Activated naive CD4-positive, alpha-beta T cell treated with Interleukin-2 at 50 U/mL for 16 hours (primary cell): ENCODE data around the gene LMTK3.

Experiments used
- DNase-seq: peaks from one replicate; pipeline ENCODE4 v3.0.0-alpha.2; 2020

The LMTK3 gene

GRCh38 chr19:48443731-48444128, 67.9 kb downstream of the LMTK3 start:
- DNase-seq = no peak

- DNase-seq = no peak
These were observed 68.4 kb downstream of the LMTK3 start for GRCh38 chr19:48443256-48443655.

- DNase-seq = no peak
These were observed 69.3 kb downstream of the LMTK3 start for GRCh38 chr19:48442116-48443035.

- no peak for DNase-seq
These were observed 70.1 kb downstream of the LMTK3 start for GRCh38 chr19:48441360-48442050.

GRCh38 chr19:48436586-48436985, 75.0 kb downstream of the LMTK3 start:
- no peak for DNase-seq
